Keratinocyte (primary cell): ENCODE data around the gene MYO15B. TPM values are rescaled to one million over a fixed set of nuclear protein-coding genes. Genes with fewer than 3 reads are reported as not detected.

Experiments used
- DNase-seq: peaks from one replicate; pipeline ENCODE4 v3.0.0-alpha.2; 2011; ENCODE audit warnings: low read depth, missing footprints, low spot score
- FAIRE-seq: peaks from 2 replicates; lab custom pipeline; 2011; peaks lifted over from hg19 to GRCh38; lab: Jason Lieb, UNC
- H2AFZ ChIP-seq: 2 replicates; pipeline ENCODE4 v1.6.0; 2012; ENCODE audit warnings: low read length, control low read depth, inconsistent platforms; ENCODE audit not compliant: control insufficient read depth
- H3K27ac ChIP-seq: 2 replicates; pipeline ENCODE4 v1.5.1; 2011; ENCODE audit warnings: low read length; ENCODE audit not compliant: control insufficient read depth, insufficient read depth
- H3K27me3 ChIP-seq: 3 replicates; pipeline ENCODE4 v1.6.0; 2011; ENCODE audit warnings: low read length; ENCODE audit not compliant: control insufficient read depth, insufficient read depth; ENCODE audit errors: extremely low read depth
- H3K36me3 ChIP-seq, 2 experiments: 2 replicates in 1 of 2; 3 replicates in 1 of 2; pipeline ENCODE4 v1.5.1; 2011; ENCODE audit warnings: low read length in 2 of 2, mild to moderate bottlenecking in 1 of 2; ENCODE audit not compliant: control insufficient read depth in 2 of 2, insufficient read depth in 2 of 2; ENCODE audit errors: extremely low read depth in 1 of 2
- H3K4me1 ChIP-seq: 3 replicates; pipeline ENCODE4 v1.5.1; 2011; ENCODE audit warnings: low read length; ENCODE audit not compliant: control insufficient read depth, insufficient read depth; ENCODE audit errors: extremely low read depth
- H3K4me2 ChIP-seq: 3 replicates; pipeline ENCODE4 v1.6.0; 2011; ENCODE audit warnings: low read depth, low read length; ENCODE audit not compliant: control insufficient read depth, insufficient read depth; ENCODE audit errors: extremely low read depth
- H3K4me3 ChIP-seq, 3 experiments: fragments of 200-600 bp in 1 of 3; sonication (generic) in 1 of 3; 2 replicates in 2 of 3; 3 replicates in 1 of 3; pipeline ENCODE4 v1.5.1; 2011 to 2016; ENCODE audit warnings: low read length in 3 of 3, mild to moderate bottlenecking in 3 of 3, control low read depth in 2 of 3, inconsistent platforms in 1 of 3, low read depth in 1 of 3, mixed read lengths in 1 of 3, mixed run types in 1 of 3, moderate library complexity in 1 of 3; ENCODE audit not compliant: control insufficient read depth in 2 of 3, insufficient read depth in 2 of 3; ENCODE audit errors: extremely low read depth in 1 of 3
- H3K79me2 ChIP-seq: 2 replicates; pipeline ENCODE4 v1.6.0; 2012; ENCODE audit warnings: low read length; ENCODE audit not compliant: control insufficient read depth, insufficient read depth
- H3K9ac ChIP-seq: 3 replicates; pipeline ENCODE4 v1.6.0; 2011; ENCODE audit warnings: low read length; ENCODE audit not compliant: control insufficient read depth, insufficient read depth; ENCODE audit errors: extremely low read depth
- H3K9me1 ChIP-seq: 3 replicates; pipeline ENCODE4 v1.6.0; 2011; ENCODE audit warnings: low read length; ENCODE audit not compliant: control insufficient read depth, insufficient read depth; ENCODE audit errors: extremely low read depth
- H3K9me3 ChIP-seq: 2 replicates; pipeline ENCODE4 v1.5.1; 2012; ENCODE audit warnings: low read depth, low read length; ENCODE audit not compliant: control insufficient read depth
- H4K20me1 ChIP-seq: 3 replicates; pipeline ENCODE4 v1.6.0; 2011; ENCODE audit warnings: low read length; ENCODE audit not compliant: control insufficient read depth, insufficient read depth; ENCODE audit errors: extremely low read depth
- EZH2 ChIP-seq: IDR thresholded peaks from one replicate; pipeline ENCODE4 v1.6.1; 2012; ENCODE audit warnings: inconsistent platforms, mild to moderate bottlenecking, low read length, moderate library complexity
- dilution Hi-C: fragments of 300-500 bp; cut with MboI; formaldehyde crosslinking; loops from one replicate; pipeline ENCODE4 v1.7.0; 2020; ENCODE audit warnings: low sequenced_read_pairs; ENCODE audit not compliant: extremely low pct_ligation_motif_present
- polyA plus RNA-seq, 5 experiments: library from polyadenylated mRNA; depleted of rRNA in 3 of 5; stranded (reverse) in 3 of 5; stranded (forward) in 1 of 5; unstranded in 1 of 5; fragments of >200 nt; gene quantifications; 1 replicate in 1 of 5; 2 replicates in 3 of 5; 3 replicates in 1 of 5; pipeline versions ENCODE4 v1.2.1 to v1.2.3, GENCODE V29; 2011 to 2012; ENCODE audit warnings: missing spikeins in 2 of 5, low read depth in 1 of 5, low replicate concordance in 1 of 5
- TF ChIP-seq, protein P1 (sequence below), 3 experiments: IDR thresholded peaks in 1 of 3; conservative IDR thresholded peaks in 1 of 3; optimal IDR thresholded peaks in 1 of 3; 2 replicates in 2 of 3; 3 replicates in 1 of 3; pipeline versions ENCODE3 to v1.5.1; 2011; ENCODE audit warnings: low read length in 3 of 3, mild to moderate bottlenecking in 3 of 3, moderate library complexity in 2 of 3, control low read depth in 1 of 3, inconsistent platforms in 1 of 3; ENCODE audit not compliant: insufficient read depth in 2 of 3; ENCODE audit errors: extremely low read depth in 1 of 3

The MYO15B gene
- polyA plus RNA-seq, 1 donor (not counting 4 experiments of a cell fraction or from before 2014, with no cell fraction given): 0.14 TPM

DNA sequence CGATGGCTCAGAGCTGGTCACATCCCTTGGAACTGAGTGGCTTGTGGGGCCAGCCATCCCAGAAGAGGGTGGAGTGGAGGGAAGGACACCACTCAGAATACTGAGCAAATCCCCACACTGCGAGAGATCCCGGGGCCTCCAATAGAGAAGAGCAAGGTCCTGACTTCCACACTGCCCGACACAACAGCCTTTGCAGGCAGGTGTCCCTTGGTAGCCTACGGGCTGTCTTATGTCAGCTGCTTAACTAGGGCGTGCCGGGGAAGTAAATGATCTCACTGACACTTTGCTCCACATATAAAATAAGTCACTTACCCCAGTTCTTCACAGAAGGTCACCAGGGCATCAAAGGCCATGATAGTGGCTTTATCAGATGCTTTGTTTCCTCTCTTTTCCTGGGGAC lies 63.3 kb downstream of the MYO15B start:
- peaks cover 16 to 26% of the 10 kb centered on the region in 2 experiments for H3K36me3 ChIP-seq
- no peak overlapping the region for H3K4me2 ChIP-seq
- no peak for DNase-seq
- H3K9me1 ChIP-seq: peaks cover 2% of the 10 kb centered on the region
- H3K4me3 ChIP-seq: no peak overlapping the region
- H3K9ac ChIP-seq: no peak overlapping the region
- no peaks in the 10 kb centered on the region for H3K27me3 ChIP-seq
- no peak overlapping the region for H2AFZ ChIP-seq
- no peak overlapping the region for H3K27ac ChIP-seq
- no peak for TF ChIP-seq EZH2
- TF ChIP-seq, protein P1, sequence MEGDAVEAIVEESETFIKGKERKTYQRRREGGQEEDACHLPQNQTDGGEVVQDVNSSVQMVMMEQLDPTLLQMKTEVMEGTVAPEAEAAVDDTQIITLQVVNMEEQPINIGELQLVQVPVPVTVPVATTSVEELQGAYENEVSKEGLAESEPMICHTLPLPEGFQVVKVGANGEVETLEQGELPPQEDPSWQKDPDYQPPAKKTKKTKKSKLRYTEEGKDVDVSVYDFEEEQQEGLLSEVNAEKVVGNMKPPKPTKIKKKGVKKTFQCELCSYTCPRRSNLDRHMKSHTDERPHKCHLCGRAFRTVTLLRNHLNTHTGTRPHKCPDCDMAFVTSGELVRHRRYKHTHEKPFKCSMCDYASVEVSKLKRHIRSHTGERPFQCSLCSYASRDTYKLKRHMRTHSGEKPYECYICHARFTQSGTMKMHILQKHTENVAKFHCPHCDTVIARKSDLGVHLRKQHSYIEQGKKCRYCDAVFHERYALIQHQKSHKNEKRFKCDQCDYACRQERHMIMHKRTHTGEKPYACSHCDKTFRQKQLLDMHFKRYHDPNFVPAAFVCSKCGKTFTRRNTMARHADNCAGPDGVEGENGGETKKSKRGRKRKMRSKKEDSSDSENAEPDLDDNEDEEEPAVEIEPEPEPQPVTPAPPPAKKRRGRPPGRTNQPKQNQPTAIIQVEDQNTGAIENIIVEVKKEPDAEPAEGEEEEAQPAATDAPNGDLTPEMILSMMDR (optimal IDR thresholded peaks at IDR 0.05 in 1 of 3, IDR thresholded peaks at IDR 0.05 in 1 of 3, conservative IDR thresholded peaks at IDR 0.05 in 1 of 3; ENCODE audit: extremely low read depth in 1 of 3, insufficient read depth in 2 of 3, low read length in 3 of 3): no peak
- no peak for FAIRE-seq
- peaks cover 10% of the 10 kb centered on the region for H3K4me1 ChIP-seq
- H4K20me1 ChIP-seq: no peaks in the 10 kb centered on the region
- H3K79me2 ChIP-seq: no peaks in the 10 kb centered on the region
- dilution Hi-C loops: no loop called here
- H3K9me3 ChIP-seq: no peaks in the 10 kb centered on the region

DNA sequence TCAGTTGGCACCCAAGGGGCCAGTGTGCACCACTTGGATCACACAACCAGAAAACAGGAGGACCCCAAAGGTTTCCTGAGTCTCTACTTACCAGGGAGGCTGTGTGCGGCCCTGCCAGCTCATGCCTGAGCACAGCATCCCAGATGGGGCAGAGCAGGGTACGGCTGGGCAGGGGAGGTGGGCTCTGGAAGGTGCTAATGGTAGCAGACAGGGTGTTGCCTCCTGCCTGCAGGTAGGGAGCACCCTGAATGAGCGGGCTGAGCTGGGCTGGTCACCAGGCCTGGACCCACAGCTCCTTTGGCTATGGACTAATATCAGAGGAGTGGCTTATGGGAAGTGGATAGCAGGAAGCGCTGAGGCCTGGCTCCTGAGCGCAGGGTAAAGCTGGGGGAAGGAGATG lies 64.7 kb downstream of the MYO15B start:
- no peak for TF ChIP-seq EZH2
- TF ChIP-seq, protein P1 (optimal IDR thresholded peaks at IDR 0.05 in 1 of 3, IDR thresholded peaks at IDR 0.05 in 1 of 3, conservative IDR thresholded peaks at IDR 0.05 in 1 of 3; ENCODE audit: extremely low read depth in 1 of 3, insufficient read depth in 2 of 3, low read length in 3 of 3): no peak
- H3K4me3 ChIP-seq: no peak overlapping the region
- FAIRE-seq: no peak
- H3K9ac ChIP-seq: no peak overlapping the region
- no peaks in the 10 kb centered on the region for H3K4me1 ChIP-seq
- H3K4me2 ChIP-seq: no peak overlapping the region
- no peaks in the 10 kb centered on the region for H3K9me1 ChIP-seq
- no peak overlapping the region for H3K27ac ChIP-seq
- no peak overlapping the region for H2AFZ ChIP-seq
- dilution Hi-C loops: no loop called here
- H3K9me3 ChIP-seq: no peaks in the 10 kb centered on the region
- no peaks in the 10 kb centered on the region for H4K20me1 ChIP-seq
- H3K27me3 ChIP-seq: no peaks in the 10 kb centered on the region
- H3K36me3 ChIP-seq: peaks cover 17 to 22% of the 10 kb centered on the region in 2 experiments
- no peaks in the 10 kb centered on the region for H3K79me2 ChIP-seq
- no peak for DNase-seq
